ENCODE data around the gene GTSE1.

The GTSE1 gene

GRCh38 chr22:46356496-46357480 is 60.1 kb downstream of the GTSE1 start:
- Histone ChIP-seq H3K4me1 (peaks cover 15 to 68% (median 59%) of the 10 kb centered on the region in 10 experiments), H4K20me1 (peaks cover 39 to 98% (median 89%) of the 10 kb centered on the region in 11 experiments; a peak in 21 of 22 replicates), H3K9me3 (replicated peaks in 1 of 11) (no peaks in the 10 kb centered on the region), H3K4me3 (no peak overlapping the region), H3K27me3 (peaks cover 0 to 15% (median 5%) of the 10 kb centered on the region in 11 experiments; a peak in 12 of 22 replicates), H3K9ac (peak overlapping the region in 8 of 11 experiments; percentile 10 to 64 (median 42); a peak in 12 of 22 replicates), H3K4me2 (peak overlapping the region; percentile 62 to 91 (median 81)), H3K27ac (peak overlapping the region in 5 of 11 experiments; percentile 23 to 48 (median 35); a peak in 7 of 22 replicates), H3K36me3 (peaks cover 31 to 76% (median 67%) of the 10 kb centered on the region in 11 experiments)
- TF ChIP-seq Cebpa-rat (IDR thresholded peaks at IDR 0.05), result no peak

- Histone ChIP-seq H3K27me3 (peaks cover 0 to 24% (median 15%) of the 10 kb centered on the region in 11 experiments; a peak in 17 of 22 replicates), H3K27ac (no peak overlapping the region), H3K4me2 (peak overlapping the region in 2 of 11 experiments; percentile 81 to 90; a peak in 2 of 22 replicates), H3K4me1 (peaks cover 22 to 68% (median 59%) of the 10 kb centered on the region in 10 experiments), H3K9ac (no peak overlapping the region), H3K9me3 (replicated peaks in 1 of 11) (no peaks in the 10 kb centered on the region), H3K4me3 (no peak overlapping the region), H4K20me1 (peaks cover 29 to 98% (median 89%) of the 10 kb centered on the region in 11 experiments; a peak in 21 of 22 replicates), H3K36me3 (peaks cover 20 to 65% (median 56%) of the 10 kb centered on the region in 11 experiments)
- TF ChIP-seq Cebpa-rat (IDR thresholded peaks at IDR 0.05), result no peak
Measured at GRCh38 chr22:46357711-46358520, 61.2 kb downstream of the GTSE1 start.

DNA sequence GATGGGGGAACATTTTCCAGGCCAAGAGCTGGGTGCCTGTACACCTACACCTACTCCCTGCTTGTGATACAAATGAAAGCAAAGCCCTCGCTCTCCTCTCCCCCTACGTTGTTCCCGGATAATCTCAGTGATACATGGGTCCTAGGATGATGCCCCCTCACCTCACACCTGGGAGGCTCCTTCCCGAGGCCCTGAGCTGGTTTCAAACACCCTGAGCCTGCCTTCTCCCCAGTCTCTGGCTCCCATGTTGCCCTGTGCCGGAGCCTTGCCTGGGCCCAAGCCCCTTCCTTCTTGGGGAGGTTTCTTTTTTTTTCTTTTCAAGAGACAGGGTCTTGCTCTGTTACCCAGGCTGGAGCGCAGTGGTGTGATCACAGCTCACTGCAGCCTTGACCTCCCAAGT is 62.1 kb downstream of the GTSE1 start:
- H3K4me3 ChIP-seq, result no peak overlapping the region
- H4K20me1 ChIP-seq, result peaks cover 21 to 98% (median 89%) of the 10 kb centered on the region in 11 experiments; a peak in 21 of 22 replicates
- H3K9me3 ChIP-seq (replicated peaks in 1 of 11), result no peaks in the 10 kb centered on the region

DNA sequence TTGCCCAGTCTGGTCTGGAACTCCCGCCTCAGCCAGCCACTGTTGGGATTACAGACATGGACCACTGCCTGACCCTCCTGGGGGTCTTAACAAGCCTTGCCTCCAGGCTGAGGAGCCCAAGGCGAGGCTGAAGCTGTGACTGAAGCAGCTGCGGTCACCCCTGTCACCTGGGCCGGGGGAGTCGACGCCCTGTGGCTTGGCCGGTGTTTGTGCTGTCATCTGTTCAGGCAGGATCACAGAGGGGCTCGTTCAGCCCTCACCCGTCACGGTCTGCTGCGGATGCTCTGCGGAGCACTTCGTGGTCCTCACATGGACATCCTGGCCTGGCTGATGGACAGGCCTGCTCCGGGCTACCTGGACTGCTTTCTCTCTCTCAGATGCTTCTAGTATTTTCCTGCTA is 62.7 kb downstream of the GTSE1 start:
- Histone ChIP-seq H3K4me3 (no peak overlapping the region), H3K9ac (no peak overlapping the region), H3K27me3 (peaks cover 6 to 38% (median 30%) of the 10 kb centered on the region in 11 experiments; a peak in 20 of 22 replicates), H3K9me3 (replicated peaks in 1 of 11) (no peaks in the 10 kb centered on the region), H3K36me3 (peaks cover 7 to 50% (median 42%) of the 10 kb centered on the region in 11 experiments), H3K4me2 (no peak overlapping the region), H3K4me1 (peaks cover 25 to 68% (median 59%) of the 10 kb centered on the region in 10 experiments), H4K20me1 (peaks cover 15 to 98% (median 89%) of the 10 kb centered on the region in 11 experiments; a peak in 21 of 22 replicates), H3K27ac (no peak overlapping the region)
- TF ChIP-seq Cebpa-rat (IDR thresholded peaks at IDR 0.05), result no peak

More for the DNA sequence above, 62.1 kb downstream of the GTSE1 start:
- H3K36me3 ChIP-seq, result peaks cover 13 to 56% (median 48%) of the 10 kb centered on the region in 11 experiments
- H3K4me1 ChIP-seq, result peaks cover 23 to 68% (median 59%) of the 10 kb centered on the region in 10 experiments
- H3K27ac ChIP-seq, result no peak overlapping the region
- peaks cover 0 to 32% (median 24%) of the 10 kb centered on the region in 11 experiments; a peak in 19 of 22 replicates for H3K27me3 ChIP-seq
- no peak overlapping the region for H3K4me2 ChIP-seq
- H3K9ac ChIP-seq, result no peak overlapping the region
- TF ChIP-seq Cebpa-rat (IDR thresholded peaks at IDR 0.05), result no peak

DNA sequence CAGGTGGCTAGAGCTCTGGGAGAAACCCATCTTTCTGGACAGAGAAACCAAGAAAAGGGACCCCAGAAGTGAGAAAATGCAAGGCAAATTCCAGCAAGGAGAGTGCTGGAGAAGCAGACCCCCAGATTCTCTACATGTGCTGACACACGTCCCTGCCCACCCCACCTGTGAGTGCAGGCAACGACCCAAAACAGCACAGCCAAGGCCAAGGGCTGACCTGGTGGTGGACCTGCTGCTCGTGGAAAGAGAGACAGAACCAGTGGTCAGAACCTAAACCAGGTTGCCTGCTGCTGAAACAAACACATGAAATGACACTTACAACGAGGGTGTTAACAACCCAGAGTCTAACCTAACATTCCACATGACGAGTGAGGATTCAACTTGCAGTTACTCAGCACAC is 63.4 kb downstream of the GTSE1 start:
- no peak overlapping the region for H3K27ac ChIP-seq
- no peak for TF ChIP-seq Cebpa-rat (IDR thresholded peaks at IDR 0.05)

DNA sequence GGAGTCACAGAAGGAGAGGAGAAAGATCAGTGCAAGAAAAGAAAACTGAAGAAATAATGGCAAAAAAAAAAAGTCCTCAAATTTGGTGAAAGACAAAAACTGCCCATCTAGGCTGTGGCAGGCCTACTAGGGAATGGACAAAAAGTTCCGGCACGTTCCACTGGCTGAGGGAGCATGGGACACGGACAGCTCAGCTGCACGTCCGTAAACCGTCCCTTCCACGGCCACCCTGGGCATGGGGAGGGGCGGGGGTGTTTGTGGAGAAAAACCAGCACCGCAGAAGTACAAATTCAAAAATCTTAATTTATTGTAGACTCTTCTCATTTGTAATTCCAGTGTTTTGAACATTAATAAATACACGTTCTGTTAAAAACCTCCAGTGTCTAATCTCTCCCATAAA is 64.2 kb downstream of the GTSE1 start:
- H4K20me1 ChIP-seq, result peaks cover 1 to 93% (median 85%) of the 10 kb centered on the region in 11 experiments; a peak in 20 of 22 replicates
- TF ChIP-seq Cebpa-rat (IDR thresholded peaks at IDR 0.05), result no peak
- H3K9me3 ChIP-seq (replicated peaks in 1 of 11), result no peaks in the 10 kb centered on the region
- H3K4me1 ChIP-seq, result peaks cover 30 to 65% (median 57%) of the 10 kb centered on the region in 10 experiments
- H3K27me3 ChIP-seq, result peaks cover 18 to 51% (median 42%) of the 10 kb centered on the region in 11 experiments
- no peak overlapping the region for H3K4me3 ChIP-seq
- H3K9ac ChIP-seq, result no peak overlapping the region
- H3K27ac ChIP-seq, result no peak overlapping the region
- no peak overlapping the region for H3K4me2 ChIP-seq
- H3K36me3 ChIP-seq, result peaks cover 0 to 38% (median 29%) of the 10 kb centered on the region in 11 experiments; a peak in 19 of 22 replicates

More for the DNA sequence above, 63.4 kb downstream of the GTSE1 start:
- H3K4me1 ChIP-seq, result peaks cover 33 to 68% (median 60%) of the 10 kb centered on the region in 10 experiments
- no peak overlapping the region for H3K9ac ChIP-seq
- no peak overlapping the region for H3K4me3 ChIP-seq
- peaks cover 13 to 45% (median 37%) of the 10 kb centered on the region in 11 experiments for H3K27me3 ChIP-seq
- peaks cover 7 to 98% (median 89%) of the 10 kb centered on the region in 11 experiments; a peak in 21 of 22 replicates for H4K20me1 ChIP-seq
- H3K36me3 ChIP-seq, result peaks cover 0 to 43% (median 34%) of the 10 kb centered on the region in 11 experiments; a peak in 20 of 22 replicates
- H3K4me2 ChIP-seq, result no peak overlapping the region
- H3K9me3 ChIP-seq (replicated peaks in 1 of 11), result no peaks in the 10 kb centered on the region

DNA sequence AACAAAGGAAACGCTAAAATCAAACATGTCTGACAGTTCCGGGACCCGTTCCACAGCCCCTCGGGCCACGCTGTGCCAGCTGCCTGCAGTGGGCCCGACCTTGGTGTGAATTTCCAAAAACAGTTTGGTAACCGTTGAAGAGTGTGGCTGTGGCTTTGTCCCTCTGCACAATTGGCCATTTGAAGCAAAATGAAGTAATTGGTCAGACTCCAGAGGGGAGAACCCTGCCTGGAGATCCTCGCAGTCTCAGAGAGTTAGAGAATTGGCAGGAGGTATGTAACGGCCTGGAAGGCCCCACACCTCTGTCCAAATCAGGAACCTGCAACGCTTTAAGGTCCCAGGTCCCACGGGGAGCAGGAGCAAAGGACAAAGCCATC is 65.1 kb downstream of the GTSE1 start:
- peaks cover 0 to 34% (median 25%) of the 10 kb centered on the region in 11 experiments; a peak in 18 of 22 replicates for H3K36me3 ChIP-seq
- peak overlapping the region in 9 of 11 experiments; percentile 46 to 95 (median 90); a peak in 17 of 22 replicates for H3K4me2 ChIP-seq
- H3K27me3 ChIP-seq, result peaks cover 25 to 58% (median 50%) of the 10 kb centered on the region in 11 experiments
- H3K4me3 ChIP-seq, result no peak overlapping the region
- H3K9ac ChIP-seq, result peak overlapping the region in 1 of 11 experiments; percentile 37; a peak in 1 of 22 replicates
- no peaks in the 10 kb centered on the region for H3K9me3 ChIP-seq (replicated peaks in 1 of 11)
- no peak overlapping the region for H3K27ac ChIP-seq
- H3K4me1 ChIP-seq, result peaks cover 21 to 62% (median 53%) of the 10 kb centered on the region in 10 experiments
- peaks cover 0 to 90% (median 81%) of the 10 kb centered on the region in 11 experiments; a peak in 20 of 22 replicates for H4K20me1 ChIP-seq
- no peak for TF ChIP-seq Cebpa-rat (IDR thresholded peaks at IDR 0.05)

Measured in BLaER1 treated with 17β-estradiol and CSF1 and Interleukin-3, amounts not matched to agents 10 nM and 100 nM (cell line).